MCF 10A (cell line): ENCODE measurements around the gene MLKL. TPM values are rescaled to one million over a fixed set of nuclear protein-coding genes. Genes with fewer than 3 reads are reported as not detected.

Experiments
- BruUV-seq: library from RNA; stranded (reverse); fragments of 400-500 nt; replicated peaks from 2 replicates; lab custom pipeline; 2021; lab: Mats Ljungman, UMichigan
- CTCF ChIA-PET: fragments of 300-600 bp; sonication (Branson Sonifier 250); formaldehyde crosslinking; extraction: SDS; loops from one replicate; lab custom pipeline; 2021; ENCODE audit warnings: antibody characterized with exemption, inconsistent platforms; lab: Yijun Ruan, JAX
- POLR2A ChIA-PET: fragments of 300-600, 350-650 bp; sonication (Branson Sonifier 250); formaldehyde crosslinking; extraction: SDS; loops from one replicate; lab custom pipeline; 2020; ENCODE audit warnings: antibody characterized with exemption, inconsistent platforms; lab: Yijun Ruan, JAX
- DNase-seq: peaks from one replicate; pipeline ENCODE4 v3.0.0-alpha.2; 2018; ENCODE audit not compliant: unreplicated experiment
- H3K27ac Mint-ChIP-seq: one replicate; pipeline ENCODE4 v1.8.0; 2022; ENCODE audit warnings: mild to moderate bottlenecking, low read depth, mixed read lengths; ENCODE audit not compliant: unreplicated experiment
- H3K27me3 Mint-ChIP-seq: one replicate; pipeline ENCODE4 v1.8.0; 2022; ENCODE audit warnings: mixed read lengths; ENCODE audit not compliant: insufficient read depth, unreplicated experiment
- H3K36me3 Mint-ChIP-seq: one replicate; pipeline ENCODE4 v1.8.0; 2022; ENCODE audit warnings: mild to moderate bottlenecking, moderate library complexity, mixed read lengths; ENCODE audit not compliant: insufficient read depth, unreplicated experiment
- H3K4me1 Mint-ChIP-seq: one replicate; pipeline ENCODE4 v1.8.0; 2022; ENCODE audit warnings: mixed read lengths; ENCODE audit not compliant: insufficient read depth, unreplicated experiment
- H3K4me3 Mint-ChIP-seq: one replicate; pipeline ENCODE4 v1.8.0; 2022; ENCODE audit warnings: mild to moderate bottlenecking, moderate library complexity, mixed read lengths; ENCODE audit not compliant: unreplicated experiment
- H3K9me3 Mint-ChIP-seq: one replicate; pipeline ENCODE4 v1.8.0; 2022; ENCODE audit warnings: mixed read lengths; ENCODE audit not compliant: unreplicated experiment
- CTCF ChIP-seq: fragments of 200-600 bp; IDR thresholded peaks from one replicate; pipeline ENCODE4 v1.8.0; 2022; ENCODE audit warnings: antibody characterized with exemption, mild to moderate bottlenecking; ENCODE audit not compliant: unreplicated experiment
- intact Hi-C: fragments of 100-400 bp; cut with micrococcal nuclease; formaldehyde crosslinking; loops from 2 replicates; pipeline ENCODE4 v1.14.1; 2022
- total RNA-seq: library from RNA; stranded (reverse); gene quantifications from 2 replicates; pipeline ENCODE4 v1.2.3, GENCODE V29; 2022

The MLKL gene
- total RNA-seq, 1 experiment from 2014 or later, result 14.2 TPM

GRCh38 chr16:74637742-74638453 is 62.8 kb downstream of the MLKL start:
- Mint-ChIP-seq H3K27ac (peak overlapping the region; percentile 20), H3K4me3 (no peak overlapping the region), H3K27me3 (no peaks in the 10 kb centered on the region), H3K36me3 (peaks cover 83% of the 10 kb centered on the region), H3K4me1 (no peaks in the 10 kb centered on the region), H3K9me3 (no peaks in the 10 kb centered on the region)
- TF ChIP-seq CTCF, result no peak
- intact Hi-C loops, result no loop called here
- BruUV-seq, result no TSS peak
- CTCF ChIA-PET, result interaction anchor here (1.5 to 6.5 kb wide), 4 partner anchors 13 to 225 kb away, joined by 5 to 31 read pairs (median 8); no protein-coding TSS in a partner anchor
- no peak for DNase-seq
- POLR2A ChIA-PET, result interaction anchor here (1.2 to 1.8 kb wide), 2 partner anchors 28 to 189 kb away, joined by 4 to 8 read pairs; partner anchors contain the start of gene RFWD3

GRCh38 chr16:74635303-74635702 is 65.4 kb downstream of the MLKL start:
- intact Hi-C loops, result no loop called here
- POLR2A ChIA-PET, result interaction anchor here (1.3 kb wide), 1 partner anchor 28 kb away, joined by 3 read pairs; no protein-coding TSS in a partner anchor
- BruUV-seq, result no TSS peak

GRCh38 chr16:74633686-74634085 is 67.0 kb downstream of the MLKL start:
- peak overlapping the region; percentile 49 for H3K27ac Mint-ChIP-seq
- POLR2A ChIA-PET, result interaction anchor here (0.6 to 0.7 kb wide), 4 partner anchors 13 to 1114 kb away, joined by 3 read pairs; no protein-coding TSS in a partner anchor
- no TSS peak for BruUV-seq
- H3K27me3 Mint-ChIP-seq, result no peaks in the 10 kb centered on the region
- no peaks in the 10 kb centered on the region for H3K9me3 Mint-ChIP-seq
- no peaks in the 10 kb centered on the region for H3K4me1 Mint-ChIP-seq
- TF ChIP-seq CTCF, result no peak
- H3K36me3 Mint-ChIP-seq, result peaks cover 85% of the 10 kb centered on the region
- DNase-seq, result no peak
- no peak overlapping the region for H3K4me3 Mint-ChIP-seq
- CTCF ChIA-PET, result interaction anchor here (0.6 to 6.5 kb wide), 2 partner anchors 10 to 15 kb away, joined by 3 to 31 read pairs; no protein-coding TSS in a partner anchor
- intact Hi-C loops, result no loop called here

More at GRCh38 chr16:74635303-74635702, 65.4 kb downstream of the MLKL start:
- TF ChIP-seq CTCF, result no peak
- H3K27me3 Mint-ChIP-seq, result no peaks in the 10 kb centered on the region
- CTCF ChIA-PET, result interaction anchor here (0.7 to 6.5 kb wide), 3 partner anchors 12 to 84 kb away, joined by 3 to 31 read pairs (median 10); no protein-coding TSS in a partner anchor
- no peak for DNase-seq
- no peaks in the 10 kb centered on the region for H3K9me3 Mint-ChIP-seq
- H3K27ac Mint-ChIP-seq, result no peak overlapping the region
- H3K36me3 Mint-ChIP-seq, result peaks cover 83% of the 10 kb centered on the region
- H3K4me1 Mint-ChIP-seq, result no peaks in the 10 kb centered on the region
- H3K4me3 Mint-ChIP-seq, result no peak overlapping the region

GRCh38 chr16:74627506-74628220 is 73.0 kb downstream of the MLKL start:
- ChIA-PET POLR2A (no interaction called here), CTCF (interaction anchor here (0.6 to 2.1 kb wide), 4 partner anchors 15 to 321 kb away, joined by 3 to 9 read pairs (median 4); no protein-coding TSS in a partner anchor)
- peak overlapping the region; percentile 76 for H3K27ac Mint-ChIP-seq
- no peaks in the 10 kb centered on the region for H3K9me3 Mint-ChIP-seq
- no peaks in the 10 kb centered on the region for H3K27me3 Mint-ChIP-seq
- H3K4me3 Mint-ChIP-seq, result no peak overlapping the region
- DNase-seq, result no peak
- peaks cover 90% of the 10 kb centered on the region for H3K36me3 Mint-ChIP-seq
- H3K4me1 Mint-ChIP-seq, result peaks cover 4% of the 10 kb centered on the region
- no peak for TF ChIP-seq CTCF
- intact Hi-C loops, result no loop called here
- no TSS peak for BruUV-seq
